HepG2 (cell line): ENCODE data around the gene RAPSN.

ENCODE experiments used
- EP300 ChIP-seq, 3 experiments: sonication (generic) in 1 of 3; formaldehyde crosslinking in 1 of 3; IDR thresholded peaks; 2 replicates each; pipeline versions ENCODE4 v1.5.1 to v1.6.1; 2011 to 2020; ENCODE audit warnings: low read depth in 2 of 3, low read length in 2 of 3, borderline replicate concordance in 1 of 3, improper control_type of control experiment in 1 of 3, mild to moderate bottlenecking in 1 of 3, missing genetic modification reagents in 1 of 3, moderate library complexity in 1 of 3
- HNRNPUL1 ChIP-seq: fragments of 200-400 bp; formaldehyde crosslinking; IDR thresholded peaks from 2 replicates; pipeline ENCODE4 v1.6.1; 2017; ENCODE audit warnings: low read depth, mild to moderate bottlenecking, low read length, moderate library complexity
- NFE2L2 ChIP-seq: fragments of 150-350 bp; IDR thresholded peaks from 2 replicates; pipeline ENCODE4 v1.6.1; 2014; ENCODE audit warnings: low read length

- TF ChIP-seq HNRNPUL1 (no peak), NFE2L2 (no peak), EP300 (IDR thresholded peaks at IDR 0.05; ENCODE audit: low read depth in 2 of 2, low read length in 2 of 2) (no peak), EP300 (CRISPR knock-in tag; IDR thresholded peaks at IDR 0.05; ENCODE audit: borderline replicate concordance) (no peak)
Observed at GRCh38 chr11:47445840-47446239, 3.1 kb downstream of the RAPSN start.
